MM.1S (cell line): ENCODE data around the gene CD4.
"Not testable (repeated sequence)": the region's sequence is repeated elsewhere in the genome, so short reads cannot be mapped to it uniquely, and the experiment has no call there.

Experiments used
- EZH2 ChIP-seq: fragments of 300-600 bp; sonication (generic); optimal IDR thresholded peaks from 2 replicates; pipeline ENCODE3; 2017; ENCODE audit warnings: low read depth, mild to moderate bottlenecking, antibody characterized with exemption, low read length, mixed read lengths
- EZH2phosphoT487 ChIP-seq: fragments of 300-600 bp; sonication (generic); IDR thresholded peaks from 2 replicates; pipeline ENCODE4 v1.6.1; 2018; ENCODE audit warnings: antibody characterized with exemption, low read length
- TF ChIP-seq, protein P1 (sequence below): fragments of 300-600 bp; sonication (generic); IDR thresholded peaks from 2 replicates; pipeline ENCODE4 v1.5.1; 2016; ENCODE audit warnings: antibody characterized with exemption, low read length, mixed read lengths

GRCh38 chr12:6870304-6870703, 81.0 kb downstream of the CD4 start:
- TF ChIP-seq, protein P1, sequence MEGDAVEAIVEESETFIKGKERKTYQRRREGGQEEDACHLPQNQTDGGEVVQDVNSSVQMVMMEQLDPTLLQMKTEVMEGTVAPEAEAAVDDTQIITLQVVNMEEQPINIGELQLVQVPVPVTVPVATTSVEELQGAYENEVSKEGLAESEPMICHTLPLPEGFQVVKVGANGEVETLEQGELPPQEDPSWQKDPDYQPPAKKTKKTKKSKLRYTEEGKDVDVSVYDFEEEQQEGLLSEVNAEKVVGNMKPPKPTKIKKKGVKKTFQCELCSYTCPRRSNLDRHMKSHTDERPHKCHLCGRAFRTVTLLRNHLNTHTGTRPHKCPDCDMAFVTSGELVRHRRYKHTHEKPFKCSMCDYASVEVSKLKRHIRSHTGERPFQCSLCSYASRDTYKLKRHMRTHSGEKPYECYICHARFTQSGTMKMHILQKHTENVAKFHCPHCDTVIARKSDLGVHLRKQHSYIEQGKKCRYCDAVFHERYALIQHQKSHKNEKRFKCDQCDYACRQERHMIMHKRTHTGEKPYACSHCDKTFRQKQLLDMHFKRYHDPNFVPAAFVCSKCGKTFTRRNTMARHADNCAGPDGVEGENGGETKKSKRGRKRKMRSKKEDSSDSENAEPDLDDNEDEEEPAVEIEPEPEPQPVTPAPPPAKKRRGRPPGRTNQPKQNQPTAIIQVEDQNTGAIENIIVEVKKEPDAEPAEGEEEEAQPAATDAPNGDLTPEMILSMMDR: not testable (repeated sequence)
- not testable (repeated sequence) for TF ChIP-seq EZH2, EZH2phosphoT487
